Measurements from ENCODE around the gene MYO3A. TPM values are rescaled to one million over a fixed set of nuclear protein-coding genes. Genes with fewer than 3 reads are reported as not detected.

The MYO3A gene
- polyA plus RNA-seq, 3 donors: not detected

DNA sequence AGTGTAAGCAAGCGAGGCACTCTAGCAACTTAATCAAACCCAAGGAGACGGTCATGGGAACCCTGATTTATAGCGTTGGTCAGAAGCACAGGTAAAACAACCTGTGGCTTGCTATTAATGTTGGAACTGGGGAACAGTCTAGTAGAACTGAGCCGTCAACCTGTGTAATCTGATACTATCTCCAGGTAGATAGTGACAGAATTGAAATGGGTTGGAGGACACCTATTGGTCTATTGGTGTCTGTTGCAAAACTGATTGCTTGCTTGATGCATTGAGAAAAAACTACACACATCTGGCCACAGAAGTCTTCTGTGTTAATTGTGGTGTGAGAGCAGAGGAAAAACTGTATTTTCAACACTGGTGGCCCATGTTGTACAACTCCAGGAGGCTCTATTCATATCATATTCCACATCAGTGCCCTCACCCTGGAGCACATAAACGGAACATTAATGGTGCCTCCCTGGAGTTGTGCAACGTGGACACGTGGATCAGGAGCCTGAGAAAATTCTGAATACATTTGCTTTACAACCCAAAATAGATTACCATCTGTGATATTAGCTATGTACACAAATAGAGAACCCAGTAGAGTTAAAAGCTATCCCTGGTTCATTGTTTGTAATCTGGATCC, 112.2 kb downstream of the MYO3A start:
- Mint-ChIP-seq H3K4me3 (no peak overlapping the region), H3K9me3 (peaks cover 0 to 7% (median 2%) of the 10 kb centered on the region in 7 donors)
- intact Hi-C loops (cut with micrococcal nuclease): no loop called here

DNA sequence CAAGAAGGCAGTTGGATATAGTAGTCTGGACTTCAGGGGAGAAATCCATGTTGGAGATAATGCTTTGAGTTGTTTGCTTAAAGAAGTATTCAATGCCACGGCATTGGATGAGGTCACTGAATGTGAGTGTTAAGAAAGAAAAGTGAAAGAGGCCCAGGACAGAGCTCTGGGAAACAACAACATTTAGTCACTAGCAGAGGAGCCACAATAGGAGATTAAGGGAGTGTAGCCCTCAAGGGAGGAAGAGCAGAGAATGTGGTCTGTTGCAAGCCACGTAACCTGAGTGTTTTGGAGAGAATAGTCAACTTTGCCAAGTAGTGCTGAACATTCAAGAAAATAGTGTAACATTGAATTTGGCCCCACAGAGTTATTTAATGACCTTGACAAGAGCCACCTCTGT, 114.7 kb downstream of the MYO3A start:
- TF ChIP-seq, protein P1, sequence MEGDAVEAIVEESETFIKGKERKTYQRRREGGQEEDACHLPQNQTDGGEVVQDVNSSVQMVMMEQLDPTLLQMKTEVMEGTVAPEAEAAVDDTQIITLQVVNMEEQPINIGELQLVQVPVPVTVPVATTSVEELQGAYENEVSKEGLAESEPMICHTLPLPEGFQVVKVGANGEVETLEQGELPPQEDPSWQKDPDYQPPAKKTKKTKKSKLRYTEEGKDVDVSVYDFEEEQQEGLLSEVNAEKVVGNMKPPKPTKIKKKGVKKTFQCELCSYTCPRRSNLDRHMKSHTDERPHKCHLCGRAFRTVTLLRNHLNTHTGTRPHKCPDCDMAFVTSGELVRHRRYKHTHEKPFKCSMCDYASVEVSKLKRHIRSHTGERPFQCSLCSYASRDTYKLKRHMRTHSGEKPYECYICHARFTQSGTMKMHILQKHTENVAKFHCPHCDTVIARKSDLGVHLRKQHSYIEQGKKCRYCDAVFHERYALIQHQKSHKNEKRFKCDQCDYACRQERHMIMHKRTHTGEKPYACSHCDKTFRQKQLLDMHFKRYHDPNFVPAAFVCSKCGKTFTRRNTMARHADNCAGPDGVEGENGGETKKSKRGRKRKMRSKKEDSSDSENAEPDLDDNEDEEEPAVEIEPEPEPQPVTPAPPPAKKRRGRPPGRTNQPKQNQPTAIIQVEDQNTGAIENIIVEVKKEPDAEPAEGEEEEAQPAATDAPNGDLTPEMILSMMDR (IDR thresholded peaks at IDR 0.05): no peak
- H3K27ac Mint-ChIP-seq: no peak overlapping the region
- no peak overlapping the region for H3K27ac ChIP-seq (ENCODE audit: low read depth in 1 of 2, low read length in 2 of 2)
- no peaks in the 10 kb centered on the region for H3K79me2 ChIP-seq (ENCODE audit: insufficient read depth, low read length)
- DNase-seq: no peak
- no peaks in the 10 kb centered on the region for H3K36me3 ChIP-seq (replicated peaks in 1 of 2; ENCODE audit: control insufficient read depth in 1 of 2, insufficient read depth in 2 of 2, low read length in 2 of 2)
- H3K4me1 ChIP-seq (ENCODE audit: control insufficient read depth in 1 of 2, insufficient read depth in 2 of 2, low read length in 2 of 2): no peaks in the 10 kb centered on the region
- no peaks in the 10 kb centered on the region for H4K20me1 ChIP-seq (ENCODE audit: insufficient read depth, low read length)
- peaks cover 0 to 2% (median 0%) of the 10 kb centered on the region in 7 donors for H3K9me3 Mint-ChIP-seq
- no peak overlapping the region for H3K9ac ChIP-seq (ENCODE audit: insufficient read depth, low read length, poor library complexity, severe bottlenecking)
- no peak overlapping the region for H3K4me2 ChIP-seq (replicated peaks; ENCODE audit: extremely low read depth, low read length, poor library complexity, severe bottlenecking)
- H3K27me3 ChIP-seq (ENCODE audit: control insufficient read depth in 2 of 2, insufficient read depth in 2 of 2, low read length in 2 of 2): no peaks in the 10 kb centered on the region
- H3K4me3 Mint-ChIP-seq: no peak overlapping the region
- H3K27me3 Mint-ChIP-seq (ENCODE audit: low read depth in 3 of 3): peaks cover 1 to 4% (median 2%) of the 10 kb centered on the region in 3 donors
- H3K4me1 Mint-ChIP-seq: no peaks in the 10 kb centered on the region
- 93% methylated on average over 2 of the region's 2 CpGs for WGBS (ENCODE audit: insufficient coverage)
- H2AFZ ChIP-seq (ENCODE audit: insufficient read depth, low read depth, low read length, poor library complexity, severe bottlenecking): no peak overlapping the region
- no peak overlapping the region for H3K4me3 ChIP-seq (replicated peaks in 1 of 3; ENCODE audit: low read depth in 2 of 3, low read length in 3 of 3)
- H3K36me3 Mint-ChIP-seq: no peaks in the 10 kb centered on the region
- no peaks in the 10 kb centered on the region for H3K9me3 ChIP-seq (replicated peaks in 1 of 2; ENCODE audit: control insufficient read depth in 1 of 2, insufficient read depth in 1 of 2, low read length in 2 of 2)
- intact Hi-C loops (cut with micrococcal nuclease): no loop called here

More for the DNA sequence above, 112.2 kb downstream of the MYO3A start:
- Histone ChIP-seq H3K9ac (ENCODE audit: insufficient read depth, low read length, poor library complexity, severe bottlenecking) (no peak overlapping the region), H3K79me2 (ENCODE audit: insufficient read depth, low read length) (no peaks in the 10 kb centered on the region), H3K27me3 (ENCODE audit: control insufficient read depth in 2 of 2, insufficient read depth in 2 of 2, low read length in 2 of 2) (no peaks in the 10 kb centered on the region), H3K36me3 (replicated peaks in 1 of 2; ENCODE audit: control insufficient read depth in 1 of 2, insufficient read depth in 2 of 2, low read length in 2 of 2) (no peaks in the 10 kb centered on the region), H3K4me2 (replicated peaks; ENCODE audit: extremely low read depth, low read length, poor library complexity, severe bottlenecking) (no peak overlapping the region), H4K20me1 (ENCODE audit: insufficient read depth, low read length) (no peaks in the 10 kb centered on the region), H3K9me3 (replicated peaks in 1 of 2; ENCODE audit: control insufficient read depth in 1 of 2, insufficient read depth in 1 of 2, low read length in 2 of 2) (no peaks in the 10 kb centered on the region), H2AFZ (ENCODE audit: insufficient read depth, low read depth, low read length, poor library complexity, severe bottlenecking) (no peak overlapping the region), H3K27ac (ENCODE audit: low read depth in 1 of 2, low read length in 2 of 2) (no peak overlapping the region), H3K4me1 (ENCODE audit: control insufficient read depth in 1 of 2, insufficient read depth in 2 of 2, low read length in 2 of 2) (no peaks in the 10 kb centered on the region), H3K4me3 (replicated peaks in 1 of 3; ENCODE audit: low read depth in 2 of 3, low read length in 3 of 3) (no peak overlapping the region)
- TF ChIP-seq, protein P1 (IDR thresholded peaks at IDR 0.05): no peak
- DNase-seq: no peak
- no peaks in the 10 kb centered on the region for H3K36me3 Mint-ChIP-seq
- peaks cover 1 to 4% (median 2%) of the 10 kb centered on the region in 3 donors for H3K27me3 Mint-ChIP-seq (ENCODE audit: low read depth in 3 of 3)
- no peaks in the 10 kb centered on the region for H3K4me1 Mint-ChIP-seq
- no peak overlapping the region for H3K27ac Mint-ChIP-seq
- no CpG with 5 or more reads among the region's 7 CpGs for WGBS (ENCODE audit: insufficient coverage)
